Tibial nerve (tissue), 4 donors: ENCODE data around the gene LGR6. TPM values are rescaled to one million over a fixed set of nuclear protein-coding genes. Genes with fewer than 3 reads are reported as not detected.

Source experiments
- DNase-seq, 2 donors: peaks; one replicate each; pipeline ENCODE4 v3.0.0-alpha.2; 2019; ENCODE audit warnings: low spot score in 2 of 2
- H3K27ac ChIP-seq, 4 donors: fragments of 200-600 bp; sonication (generic) in 3 of 4; one replicate each; pipeline ENCODE4 v1.5.1; 2017 to 2019; ENCODE audit warnings: mild to moderate bottlenecking in 1 of 4
- H3K27me3 ChIP-seq, 2 donors: fragments of 200-600 bp; sonication (generic) in 1 of 2; one replicate each; pipeline versions ENCODE4 v1.5.1 to v1.6.0; 2017 to 2019
- H3K36me3 ChIP-seq, 3 donors: fragments of 200-600 bp; sonication (generic); one replicate each; pipeline ENCODE4 v1.5.1; 2018 to 2019
- H3K4me1 ChIP-seq, 4 donors: fragments of 200-600 bp; sonication (generic) in 3 of 4; one replicate each; pipeline ENCODE4 v1.5.1; 2017 to 2019
- H3K4me3 ChIP-seq, 4 donors: fragments of 200-600 bp; sonication (generic) in 3 of 4; one replicate each; pipeline ENCODE4 v1.5.1; 2017 to 2019; ENCODE audit warnings: mild to moderate bottlenecking in 1 of 4, moderate library complexity in 1 of 4
- H3K9me3 ChIP-seq, 4 donors: fragments of 200-600 bp; sonication (generic) in 3 of 4; one replicate each; pipeline ENCODE4 v1.5.1; 2017 to 2019
- CTCF ChIP-seq, 5 experiments: fragments of 200-600 bp in 3 of 5; fragments of 450-650 bp in 2 of 5; sonication (generic) in 3 of 5; IDR thresholded peaks; one replicate each; pipeline ENCODE4 v1.5.1; 2016 to 2019; ENCODE audit warnings: antibody characterized with exemption in 5 of 5, mild to moderate bottlenecking in 3 of 5, moderate library complexity in 2 of 5
- EP300 ChIP-seq, 2 donors: sonication (generic); formaldehyde crosslinking; IDR thresholded peaks; one replicate each; pipeline ENCODE4 v1.6.1; 2017; ENCODE audit warnings: antibody characterized with exemption in 2 of 2, mild to moderate bottlenecking in 1 of 2
- POLR2A ChIP-seq, 2 donors: fragments of 450-650 bp; IDR thresholded peaks; one replicate each; pipeline ENCODE4 v1.6.1; 2017; ENCODE audit warnings: antibody characterized with exemption in 2 of 2, mild to moderate bottlenecking in 2 of 2, moderate library complexity in 2 of 2
- WGBS, 2 donors: methylation state at CpG; one replicate each; pipeline ENCODE4 v1.1.5; 2018; 5-methylcytosine and 5-hydroxymethylcytosine counted together
- total RNA-seq, 4 donors: library from RNA; depleted of rRNA; stranded (reverse); fragments of >200 nt; gene quantifications; one replicate each; pipeline ENCODE4 v1.1.0, GENCODE V29; 2016

LGR6 gene
- total RNA-seq, 4 donors from 2014 or later, result 0.42 TPM; not detected in 3

GRCh38 chr1:202199040-202199889 is 5.7 kb downstream of the LGR6 start:
- Histone ChIP-seq H3K27me3 (peaks cover 0 to 18% of the 10 kb centered on the region in 2 donors), H3K4me1 (peaks cover 0 to 20% (median 0%) of the 10 kb centered on the region in 4 donors), H3K9me3 (no peaks in the 10 kb centered on the region), H3K27ac (no peak overlapping the region), H3K4me3 (no peak overlapping the region), H3K36me3 (no peaks in the 10 kb centered on the region)
- no peak for DNase-seq
- no peak for TF ChIP-seq POLR2A (IDR thresholded peaks at IDR 0.05)
- TF ChIP-seq EP300 (IDR thresholded peaks at IDR 0.05), result no peak
- no peak for TF ChIP-seq CTCF (IDR thresholded peaks at IDR 0.05)
- WGBS, 2 donors, result 18 to 20% methylated on average over 15 to 16 of the region's 16 CpGs

- Histone ChIP-seq H3K4me3 (no peak overlapping the region), H3K9me3 (no peaks in the 10 kb centered on the region), H3K27ac (no peak overlapping the region), H3K4me1 (peaks cover 0 to 20% (median 0%) of the 10 kb centered on the region in 4 donors), H3K36me3 (no peaks in the 10 kb centered on the region), H3K27me3 (peaks cover 0 to 10% of the 10 kb centered on the region in 2 donors)
- TF ChIP-seq CTCF (IDR thresholded peaks at IDR 0.05) (no peak), POLR2A (IDR thresholded peaks at IDR 0.05) (no peak), EP300 (IDR thresholded peaks at IDR 0.05) (no peak)
- 45 to 57% methylated on average over 4 of the region's 4 CpGs for WGBS, 2 donors
- no peak for DNase-seq
Measured at GRCh38 chr1:202200112-202200548, 6.5 kb downstream of the LGR6 start.

- Histone ChIP-seq H3K4me1 (peaks cover 0 to 20% (median 0%) of the 10 kb centered on the region in 4 donors), H3K9me3 (no peaks in the 10 kb centered on the region), H3K27ac (no peak overlapping the region), H3K4me3 (no peak overlapping the region), H3K27me3 (peaks cover 0 to 4% of the 10 kb centered on the region in 2 donors), H3K36me3 (no peaks in the 10 kb centered on the region)
- WGBS, 2 donors, result 44 to 68% methylated on average over 8 of the region's 8 CpGs
- TF ChIP-seq CTCF (IDR thresholded peaks at IDR 0.05) (no peak), POLR2A (IDR thresholded peaks at IDR 0.05) (no peak), EP300 (IDR thresholded peaks at IDR 0.05) (no peak)
- no peak for DNase-seq
Measured at GRCh38 chr1:202200669-202201068, 7.1 kb downstream of the LGR6 start.

- 76 to 85% methylated on average over 3 of the region's 3 CpGs for WGBS, 2 donors
- Histone ChIP-seq H3K27ac (no peak overlapping the region), H3K36me3 (no peaks in the 10 kb centered on the region), H3K27me3 (peaks cover 0 to 2% of the 10 kb centered on the region in 2 donors), H3K4me1 (peaks cover 0 to 20% (median 0%) of the 10 kb centered on the region in 4 donors), H3K4me3 (no peak overlapping the region), H3K9me3 (no peaks in the 10 kb centered on the region)
- DNase-seq, result no peak
- TF ChIP-seq POLR2A (IDR thresholded peaks at IDR 0.05) (no peak), CTCF (IDR thresholded peaks at IDR 0.05) (no peak), EP300 (IDR thresholded peaks at IDR 0.05) (no peak)
Measured at GRCh38 chr1:202201266-202201665, 7.7 kb downstream of the LGR6 start.

- DNase-seq, result no peak
- TF ChIP-seq EP300 (IDR thresholded peaks at IDR 0.05) (no peak), CTCF (IDR thresholded peaks at IDR 0.05) (no peak), POLR2A (IDR thresholded peaks at IDR 0.05) (no peak)
- H3K4me3 ChIP-seq, result no peak overlapping the region
- 64 to 72% methylated on average over 4 of the region's 4 CpGs for WGBS, 2 donors
- no peaks in the 10 kb centered on the region for H3K36me3 ChIP-seq
- H3K4me1 ChIP-seq, result peaks cover 0 to 20% (median 0%) of the 10 kb centered on the region in 4 donors
- no peaks in the 10 kb centered on the region for H3K9me3 ChIP-seq
- peaks cover 0 to 7% of the 10 kb centered on the region in 2 donors for H3K27me3 ChIP-seq
- no peak overlapping the region for H3K27ac ChIP-seq
Measured at GRCh38 chr1:202201971-202202370, 8.4 kb downstream of the LGR6 start.
